Prostate gland (tissue), 2 donors: Measurements from ENCODE around the gene SMYD3. TPM values are rescaled to one million over a fixed set of nuclear protein-coding genes. Genes with fewer than 3 reads are reported as not detected.

Experiments used
- DNase-seq: peaks from one replicate; pipeline ENCODE4 v3.0.0-alpha.2; 2019; ENCODE audit warnings: low spot score
- H3K27ac ChIP-seq, 2 donors: fragments of 200-600 bp; sonication (generic); 2 replicates each; pipeline ENCODE4 v1.5.1; 2017 to 2019
- H3K27me3 ChIP-seq: fragments of 200-600 bp; sonication (generic); replicated peaks from 2 replicates; pipeline ENCODE4 v1.5.1; 2019; ENCODE audit not compliant: insufficient read depth
- H3K36me3 ChIP-seq, 2 donors: fragments of 200-600 bp; sonication (generic); 1 replicate in 1 of 2; 2 replicates in 1 of 2; pipeline versions ENCODE4 v1.5.1 to v1.8.1; 2017 to 2019
- H3K4me1 ChIP-seq: fragments of 200-600 bp; sonication (generic); replicated peaks from 2 replicates; pipeline ENCODE4 v1.5.1; 2019
- H3K4me3 ChIP-seq, 2 donors: fragments of 200-600 bp; sonication (generic); 2 replicates each; pipeline ENCODE4 v1.5.1; 2017 to 2019
- H3K9me3 ChIP-seq: fragments of 200-600 bp; sonication (generic); 2 replicates; pipeline ENCODE4 v1.5.1; 2017
- CTCF ChIP-seq, 4 experiments: fragments of 200-600 bp in 2 of 4; fragments of 450-650 bp in 2 of 4; sonication (generic) in 2 of 4; IDR thresholded peaks; 1 replicate in 3 of 4; 2 replicates in 1 of 4; pipeline ENCODE4 v1.5.1; 2016 to 2019; ENCODE audit warnings: antibody characterized with exemption in 4 of 4, mild to moderate bottlenecking in 2 of 4, moderate library complexity in 2 of 4
- POLR2A ChIP-seq: fragments of 450-650 bp; IDR thresholded peaks from one replicate; pipeline ENCODE4 v1.6.1; 2016; ENCODE audit warnings: antibody characterized with exemption, mild to moderate bottlenecking
- POLR2AphosphoS5 ChIP-seq: sonication (generic); formaldehyde crosslinking; IDR thresholded peaks from one replicate; pipeline ENCODE4 v1.6.1; 2017; ENCODE audit warnings: antibody characterized with exemption
- WGBS: methylation state at CpG from one replicate; pipeline ENCODE4 v1.1.5; 2018; 5-methylcytosine and 5-hydroxymethylcytosine counted together
- intact Hi-C: fragments of 100-400 bp; cut with DNase I; formaldehyde crosslinking; loops from one replicate; pipeline ENCODE4 v1.14.2; 2022
- total RNA-seq, 2 donors: library from RNA; depleted of rRNA; stranded (reverse); fragments of >200 nt; gene quantifications; one replicate each; pipeline ENCODE4 v1.1.0, GENCODE V29; 2016

The SMYD3 gene
- total RNA-seq, 2 donors from 2014 or later: 19.8 to 23.9 TPM

DNA sequence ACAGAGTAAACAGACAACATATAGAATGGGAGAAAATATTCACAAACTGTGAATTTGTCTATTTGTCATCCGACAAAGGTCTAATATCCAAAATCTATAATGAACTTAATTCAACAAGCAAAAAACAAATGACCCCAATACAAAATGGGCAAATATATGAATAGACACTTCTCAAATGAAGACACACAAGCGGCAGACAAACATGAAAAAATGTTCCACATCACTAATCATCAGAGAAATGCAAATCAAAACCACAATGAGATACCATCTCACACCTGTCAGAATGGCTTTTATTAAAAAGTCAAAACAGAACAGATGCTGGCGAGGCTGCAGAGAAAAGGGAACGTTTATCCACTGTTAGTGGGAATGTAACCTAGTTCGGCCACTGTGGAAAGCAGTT, 72.7 kb downstream of the SMYD3 start:
- H3K4me1 ChIP-seq: no peaks in the 10 kb centered on the region
- no peak for DNase-seq
- intact Hi-C loops: no loop called here
- no peak overlapping the region for H3K4me3 ChIP-seq
- no peak overlapping the region for H3K27ac ChIP-seq
- no peaks in the 10 kb centered on the region for H3K9me3 ChIP-seq
- no peaks in the 10 kb centered on the region for H3K36me3 ChIP-seq
- no peaks in the 10 kb centered on the region for H3K27me3 ChIP-seq
- WGBS: 90% methylated on average over 5 of the region's 5 CpGs
- TF ChIP-seq POLR2AphosphoS5 (no peak), CTCF (IDR thresholded peaks at IDR 0.05) (no peak), POLR2A (no peak)

DNA sequence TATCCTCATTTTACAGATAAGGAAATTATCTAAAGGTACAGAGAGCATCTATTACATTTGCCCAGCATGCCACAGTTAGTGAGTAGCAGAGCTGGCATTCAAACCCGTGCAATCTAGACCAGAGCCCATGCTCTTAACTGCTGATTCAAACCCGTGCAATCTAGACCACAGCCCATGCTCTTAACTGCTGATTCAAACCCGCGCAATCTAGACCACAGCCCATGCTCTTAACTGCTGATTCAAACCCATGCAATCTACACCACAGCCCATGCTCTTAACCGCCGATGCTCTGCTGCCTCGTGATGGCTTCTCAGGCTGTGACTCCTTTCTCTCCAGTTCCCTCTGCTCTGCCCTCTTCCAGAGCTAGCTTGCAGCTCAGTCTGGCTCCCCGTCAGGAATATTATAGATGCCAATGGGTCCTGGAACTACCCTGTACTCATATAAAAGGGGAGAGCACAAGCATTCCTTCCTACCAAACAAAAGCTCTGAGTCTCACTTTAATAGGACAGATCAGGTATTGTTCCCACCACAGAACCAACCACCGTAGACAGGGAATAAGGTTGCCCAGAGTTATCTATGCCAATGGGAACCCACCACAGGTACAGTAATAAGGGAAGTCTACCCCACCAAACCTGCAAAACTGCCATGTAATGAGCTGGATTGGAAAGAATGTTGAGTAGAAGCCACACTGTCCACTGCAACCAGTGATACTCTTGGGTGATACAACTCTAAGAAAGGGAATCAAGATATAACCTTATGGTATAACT, 78.4 kb downstream of the SMYD3 start:
- WGBS: 78% methylated on average over 8 of the region's 9 CpGs
- DNase-seq: no peak

DNA sequence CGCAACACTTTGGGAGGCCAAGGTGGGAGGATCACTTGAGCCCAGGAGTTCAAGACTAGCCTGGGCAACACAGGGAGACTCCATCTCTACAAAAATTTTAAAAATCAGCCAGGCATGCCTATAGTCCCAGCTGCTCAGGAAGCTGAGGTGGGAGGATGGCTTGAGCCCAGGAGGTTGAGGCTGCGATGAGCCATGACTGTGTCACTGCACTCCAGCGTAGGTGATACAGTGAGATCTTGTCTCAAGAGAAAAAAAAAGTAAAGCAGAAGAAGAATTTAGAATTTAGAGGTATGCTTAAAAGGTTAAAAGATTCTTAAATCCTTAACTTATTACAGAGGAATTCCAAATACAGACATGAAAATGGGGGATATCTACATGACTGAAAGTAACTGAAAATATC, 79.5 kb downstream of the SMYD3 start:
- Histone ChIP-seq H3K4me3 (no peak overlapping the region), H3K36me3 (no peaks in the 10 kb centered on the region), H3K9me3 (no peaks in the 10 kb centered on the region), H3K4me1 (no peaks in the 10 kb centered on the region), H3K27me3 (no peaks in the 10 kb centered on the region), H3K27ac (no peak overlapping the region)
- DNase-seq: no peak
- 95% methylated on average over 3 of the region's 3 CpGs for WGBS
- no peak for TF ChIP-seq CTCF (IDR thresholded peaks at IDR 0.05)
- no peak for TF ChIP-seq POLR2AphosphoS5
- no peak for TF ChIP-seq POLR2A
- intact Hi-C loops: no loop called here

More for the DNA sequence above, 78.4 kb downstream of the SMYD3 start:
- Histone ChIP-seq H3K27ac (no peak overlapping the region), H3K9me3 (no peaks in the 10 kb centered on the region), H3K27me3 (no peaks in the 10 kb centered on the region), H3K4me1 (no peaks in the 10 kb centered on the region), H3K36me3 (no peaks in the 10 kb centered on the region), H3K4me3 (no peak overlapping the region)
- TF ChIP-seq CTCF (IDR thresholded peaks at IDR 0.05) (no peak), POLR2A (no peak), POLR2AphosphoS5 (no peak)
- intact Hi-C loops: no loop called here

- 94% methylated on average over 3 of the region's 3 CpGs for WGBS
- H3K36me3 ChIP-seq: no peaks in the 10 kb centered on the region
- no peak overlapping the region for H3K27ac ChIP-seq
- DNase-seq: no peak
- no peak overlapping the region for H3K4me3 ChIP-seq
- intact Hi-C loops: no loop called here
- no peak for TF ChIP-seq POLR2AphosphoS5
- TF ChIP-seq POLR2A: no peak
- TF ChIP-seq CTCF (IDR thresholded peaks at IDR 0.05): no peak
- H3K27me3 ChIP-seq: no peaks in the 10 kb centered on the region
- H3K4me1 ChIP-seq: no peaks in the 10 kb centered on the region
- no peaks in the 10 kb centered on the region for H3K9me3 ChIP-seq
Observed at GRCh38 chr1:246425895-246426294, 81.2 kb downstream of the SMYD3 start.

- Histone ChIP-seq H3K36me3 (no peaks in the 10 kb centered on the region), H3K27me3 (no peaks in the 10 kb centered on the region), H3K4me3 (no peak overlapping the region), H3K27ac (no peak overlapping the region), H3K9me3 (no peaks in the 10 kb centered on the region), H3K4me1 (no peaks in the 10 kb centered on the region)
- no peak for TF ChIP-seq POLR2A
- no peak for TF ChIP-seq CTCF (IDR thresholded peaks at IDR 0.05)
- TF ChIP-seq POLR2AphosphoS5: no peak
- DNase-seq: no peak
- WGBS: 70% methylated on average over 7 of the region's 7 CpGs
- intact Hi-C loops: no loop called here
Observed at GRCh38 chr1:246425139-246425794, 81.8 kb downstream of the SMYD3 start.
